Endothelial cell of umbilical vein (primary cell): ENCODE data around the gene PRRT4. TPM values are rescaled to one million over a fixed set of nuclear protein-coding genes. Genes with fewer than 3 reads are reported as not detected.

Experiments
- BruUV-seq: library from RNA; stranded (reverse); fragments of 400-500 nt; replicated peaks from 2 replicates; lab custom pipeline; 2021; lab: Mats Ljungman, UMichigan
- CTCF ChIA-PET: fragments of 300-600, 350-600 bp; sonication (Branson Sonifier 250); formaldehyde crosslinking; loops from one replicate; lab custom pipeline; 2021; ENCODE audit warnings: antibody characterized with exemption, inconsistent platforms; lab: Charles Lee
- POLR2A ChIA-PET: fragments of 300-600, 350-600 bp; sonication (Branson Sonifier 250); formaldehyde crosslinking; loops from one replicate; lab custom pipeline; 2021; ENCODE audit warnings: antibody characterized with exemption, inconsistent platforms; lab: Charles Lee
- DNase-seq: peaks from one replicate; pipeline ENCODE4 v3.0.0-alpha.2; 2011; ENCODE audit warnings: low read depth, low spot score
- FAIRE-seq: peaks from 2 replicates; lab custom pipeline; 2011; peaks lifted over from hg19 to GRCh38; lab: Jason Lieb, UNC
- H2AFZ ChIP-seq: 2 replicates; pipeline ENCODE4 v1.6.0; 2012; ENCODE audit warnings: low read depth, low read length, control low read depth, inconsistent platforms
- H3K27ac ChIP-seq: 2 replicates; pipeline ENCODE4 v1.5.1; 2011; ENCODE audit warnings: low read depth, mild to moderate bottlenecking, control low read depth, low read length, moderate library complexity; ENCODE audit not compliant: insufficient read depth
- H3K27me3 ChIP-seq, 2 experiments: 2 replicates each; pipeline versions ENCODE4 v1.6.0 to v1.6.1; 2011; ENCODE audit warnings: low read length in 2 of 2, mixed read lengths in 1 of 2; ENCODE audit not compliant: control insufficient read depth in 2 of 2, insufficient read depth in 2 of 2
- H3K36me3 ChIP-seq, 2 experiments: 2 replicates in 1 of 2; 3 replicates in 1 of 2; pipeline ENCODE4 v1.5.1; 2011; ENCODE audit warnings: low read length in 2 of 2, mild to moderate bottlenecking in 1 of 2, moderate library complexity in 1 of 2; ENCODE audit not compliant: control insufficient read depth in 2 of 2, insufficient read depth in 2 of 2; ENCODE audit errors: extremely low read depth in 1 of 2
- H3K4me1 ChIP-seq: 3 replicates; pipeline ENCODE4 v1.5.1; 2011; ENCODE audit warnings: mild to moderate bottlenecking, low read length; ENCODE audit not compliant: control insufficient read depth, insufficient read depth; ENCODE audit errors: extremely low read depth
- H3K4me2 ChIP-seq: 2 replicates; pipeline ENCODE4 v1.6.1; 2011; ENCODE audit warnings: low read length, control low read depth, mixed read lengths; ENCODE audit not compliant: insufficient read depth
- H3K4me3 ChIP-seq, 3 experiments: fragments of 200-600 bp in 1 of 3; sonication (generic), shearing (Covaris generic) in 1 of 3; replicated peaks in 1 of 3; 2 replicates each; pipeline ENCODE4 v1.5.1; 2011 to 2016; ENCODE audit warnings: control low read depth in 3 of 3, low read length in 3 of 3, mild to moderate bottlenecking in 2 of 3, inconsistent platforms in 1 of 3, low read depth in 1 of 3, moderate library complexity in 1 of 3; ENCODE audit not compliant: insufficient read depth in 1 of 3
- H3K79me2 ChIP-seq: 2 replicates; pipeline ENCODE4 v1.6.0; 2012; ENCODE audit warnings: low read length, inconsistent platforms; ENCODE audit not compliant: control insufficient read depth, insufficient read depth
- H3K9ac ChIP-seq: replicated peaks from 2 replicates; pipeline ENCODE3; 2011; ENCODE audit warnings: low read length, control low read depth; ENCODE audit not compliant: insufficient read depth; ENCODE audit errors: extremely low read depth
- H3K9me1 ChIP-seq: replicated peaks from 3 replicates; pipeline ENCODE4 v1.6.0; 2011; ENCODE audit warnings: mild to moderate bottlenecking, low read length; ENCODE audit not compliant: control insufficient read depth, insufficient read depth; ENCODE audit errors: extremely low read depth
- H3K9me3 ChIP-seq: replicated peaks from 2 replicates; pipeline ENCODE4 v1.5.1; 2012; ENCODE audit warnings: low read length, inconsistent platforms; ENCODE audit not compliant: control insufficient read depth, insufficient read depth
- H4K20me1 ChIP-seq: replicated peaks from 2 replicates; pipeline ENCODE3; 2011; ENCODE audit warnings: mild to moderate bottlenecking, low read length; ENCODE audit not compliant: control insufficient read depth, insufficient read depth; ENCODE audit errors: extremely low read depth
- FOS ChIP-seq: IDR thresholded peaks from 2 replicates; pipeline ENCODE4 v1.6.1; 2011; ENCODE audit warnings: mild to moderate bottlenecking, low read length, moderate library complexity, borderline replicate concordance; ENCODE audit not compliant: insufficient read depth
- GATA2 ChIP-seq: IDR thresholded peaks from 2 replicates; pipeline ENCODE4 v1.7.0; 2011; ENCODE audit warnings: low read depth, mild to moderate bottlenecking, moderate library complexity, mixed read lengths, low read length; ENCODE audit not compliant: insufficient read length, insufficient read depth
- JUN ChIP-seq: IDR thresholded peaks from 2 replicates; pipeline ENCODE4 v1.6.1; 2011; ENCODE audit warnings: borderline replicate concordance, low read depth; ENCODE audit not compliant: insufficient read length, insufficient read depth
- MYC ChIP-seq: IDR thresholded peaks from one replicate; pipeline ENCODE4 v1.6.1; 2011; ENCODE audit warnings: mild to moderate bottlenecking, low read depth, low read length
- POLR2AphosphoS5 ChIP-seq: IDR thresholded peaks from 2 replicates; pipeline ENCODE4 v1.6.1; 2012; ENCODE audit warnings: low read depth, mild to moderate bottlenecking, control low read depth, low read length, moderate library complexity; ENCODE audit not compliant: insufficient read depth
- dilution Hi-C: fragments of 300-500 bp; cut with MboI; formaldehyde crosslinking; loops from one replicate; pipeline ENCODE4 v1.15.0; 2019; ENCODE audit warnings: low sequenced_read_pairs; ENCODE audit not compliant: extremely low pct_ligation_motif_present
- intact Hi-C: fragments of 100-400 bp; cut with micrococcal nuclease; formaldehyde crosslinking; loops from one replicate; pipeline ENCODE4 v1.10.0; 2022
- polyA plus RNA-seq, 4 experiments: library from polyadenylated mRNA; depleted of rRNA in 3 of 4; stranded (reverse) in 3 of 4; unstranded in 1 of 4; fragments of >200 nt; gene quantifications; 2 replicates each; pipeline versions ENCODE4 v1.2.1 to v1.2.3, GENCODE V29; 2011 to 2012; ENCODE audit warnings: missing spikeins in 1 of 4
- total RNA-seq: library from RNA; stranded (reverse); gene quantifications from 2 replicates; pipeline ENCODE4 v1.2.3, GENCODE V29; 2021
- TF ChIP-seq, protein P1 (sequence below), 2 donors: IDR thresholded peaks; 1 replicate in 1 of 2; 2 replicates in 1 of 2; pipeline ENCODE4 v1.5.1; 2011; ENCODE audit warnings: low read length in 2 of 2, mild to moderate bottlenecking in 2 of 2, moderate library complexity in 2 of 2, control low read depth in 1 of 2, inconsistent platforms in 1 of 2, low read depth in 1 of 2; ENCODE audit not compliant: insufficient read depth in 1 of 2; ENCODE audit errors: extremely low read depth in 1 of 2
- TF ChIP-seq, protein P2 (sequence below): IDR thresholded peaks from 2 replicates; pipeline ENCODE4 v1.6.1; 2011; ENCODE audit not compliant: insufficient read depth, insufficient read length

Gene PRRT4
- total and polyA plus RNA-seq, 2 donors (not counting 3 experiments of a cell fraction or from before 2014, with no cell fraction given) = 0.03 TPM; not detected in 1

DNA sequence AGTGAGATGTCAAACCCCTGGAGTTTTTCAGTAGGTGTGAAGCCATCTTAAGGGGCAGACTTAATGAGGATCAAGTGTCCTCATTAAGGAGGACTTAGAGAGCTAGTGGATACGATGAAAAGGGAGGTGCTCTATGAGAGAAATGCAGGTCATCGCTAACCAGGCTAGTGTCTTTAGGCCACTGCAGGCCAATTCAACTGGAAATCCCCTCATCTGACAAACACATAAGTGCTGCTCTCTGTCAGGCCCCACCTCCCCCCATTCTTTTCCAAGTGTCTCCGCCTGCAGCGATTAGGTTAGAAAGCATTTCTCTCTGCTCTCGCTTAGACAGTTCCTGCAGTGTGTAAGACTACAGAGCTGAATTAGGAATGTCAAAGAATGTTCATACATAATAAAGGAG is 51.5 kb downstream of the PRRT4 start:
- no peaks in the 10 kb centered on the region for H3K79me2 ChIP-seq
- H3K9ac ChIP-seq = no peak overlapping the region
- no peak overlapping the region for H3K4me2 ChIP-seq
- no peaks in the 10 kb centered on the region for H3K9me3 ChIP-seq
- no TSS peak for BruUV-seq
- CTCF ChIA-PET = no interaction called here
- H3K4me1 ChIP-seq = no peaks in the 10 kb centered on the region
- no peaks in the 10 kb centered on the region for H3K27me3 ChIP-seq
- H2AFZ ChIP-seq = no peak overlapping the region
- DNase-seq = no peak
- no peaks in the 10 kb centered on the region for H3K9me1 ChIP-seq
- POLR2A ChIA-PET = no interaction called here
- TF ChIP-seq GATA2 = no peak
- TF ChIP-seq MYC = no peak
- no peak for TF ChIP-seq JUN
- no peak for TF ChIP-seq FOS
- TF ChIP-seq, protein P1, sequence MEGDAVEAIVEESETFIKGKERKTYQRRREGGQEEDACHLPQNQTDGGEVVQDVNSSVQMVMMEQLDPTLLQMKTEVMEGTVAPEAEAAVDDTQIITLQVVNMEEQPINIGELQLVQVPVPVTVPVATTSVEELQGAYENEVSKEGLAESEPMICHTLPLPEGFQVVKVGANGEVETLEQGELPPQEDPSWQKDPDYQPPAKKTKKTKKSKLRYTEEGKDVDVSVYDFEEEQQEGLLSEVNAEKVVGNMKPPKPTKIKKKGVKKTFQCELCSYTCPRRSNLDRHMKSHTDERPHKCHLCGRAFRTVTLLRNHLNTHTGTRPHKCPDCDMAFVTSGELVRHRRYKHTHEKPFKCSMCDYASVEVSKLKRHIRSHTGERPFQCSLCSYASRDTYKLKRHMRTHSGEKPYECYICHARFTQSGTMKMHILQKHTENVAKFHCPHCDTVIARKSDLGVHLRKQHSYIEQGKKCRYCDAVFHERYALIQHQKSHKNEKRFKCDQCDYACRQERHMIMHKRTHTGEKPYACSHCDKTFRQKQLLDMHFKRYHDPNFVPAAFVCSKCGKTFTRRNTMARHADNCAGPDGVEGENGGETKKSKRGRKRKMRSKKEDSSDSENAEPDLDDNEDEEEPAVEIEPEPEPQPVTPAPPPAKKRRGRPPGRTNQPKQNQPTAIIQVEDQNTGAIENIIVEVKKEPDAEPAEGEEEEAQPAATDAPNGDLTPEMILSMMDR (IDR thresholded peaks at IDR 0.05; ENCODE audit: extremely low read depth in 1 of 2, insufficient read depth in 1 of 2, low read depth in 1 of 2, low read length in 2 of 2) = no peak
- TF ChIP-seq, protein P2, sequence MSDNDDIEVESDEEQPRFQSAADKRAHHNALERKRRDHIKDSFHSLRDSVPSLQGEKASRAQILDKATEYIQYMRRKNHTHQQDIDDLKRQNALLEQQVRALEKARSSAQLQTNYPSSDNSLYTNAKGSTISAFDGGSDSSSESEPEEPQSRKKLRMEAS = no peak
- TF ChIP-seq POLR2AphosphoS5 = no peak
- intact Hi-C loops = no loop called here
- dilution Hi-C loops = no loop called here
- no peak for FAIRE-seq
- peaks cover 30 to 35% of the 10 kb centered on the region in 2 experiments for H3K36me3 ChIP-seq
- H3K4me3 ChIP-seq = no peak overlapping the region
- H4K20me1 ChIP-seq = no peaks in the 10 kb centered on the region
- no peak overlapping the region for H3K27ac ChIP-seq
